Hepatic stellate cell (primary cell): ENCODE results near the gene HAVCR2.
"Not testable (repeated sequence)": the region's sequence is repeated elsewhere in the genome, so short reads cannot be mapped to it uniquely, and the experiment has no call there.

Source experiments
- DNase-seq: peaks from one replicate; pipeline ENCODE4 v3.0.0; 2011; ENCODE audit warnings: low spot score

HAVCR2 gene

GRCh38 chr5:157088342-157088990, 20.4 kb downstream of the HAVCR2 start:
- no peak for DNase-seq

DNA sequence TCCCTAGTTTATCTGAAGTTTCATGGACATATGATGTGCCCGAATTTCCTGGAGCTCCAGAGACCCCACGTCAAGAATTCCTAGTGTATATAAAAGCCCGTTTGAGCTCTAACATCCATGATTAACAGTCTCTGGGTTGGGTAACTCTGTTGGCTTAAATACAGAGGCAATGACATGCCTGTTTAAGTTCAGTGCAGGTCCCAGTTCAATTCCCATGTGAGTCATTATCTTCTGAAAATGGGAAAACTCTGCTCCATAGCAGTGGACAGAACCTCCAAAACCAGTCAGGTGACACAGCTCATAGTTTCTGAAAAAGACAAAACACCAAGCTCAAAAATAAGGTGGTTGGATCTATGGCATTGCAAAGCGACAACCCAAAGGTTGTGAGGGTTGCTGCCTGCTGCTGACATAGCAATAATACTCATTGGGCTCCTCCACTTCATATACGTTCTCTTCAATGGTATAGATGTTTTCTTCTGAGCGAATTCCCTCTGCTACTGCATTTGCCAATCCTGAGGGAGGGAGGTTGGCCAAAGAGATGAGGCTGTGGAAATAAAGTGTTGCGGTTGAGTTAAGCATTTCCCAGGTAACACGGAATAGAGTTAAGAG, 22.0 kb downstream of the HAVCR2 start:
- no peak for DNase-seq

DNA sequence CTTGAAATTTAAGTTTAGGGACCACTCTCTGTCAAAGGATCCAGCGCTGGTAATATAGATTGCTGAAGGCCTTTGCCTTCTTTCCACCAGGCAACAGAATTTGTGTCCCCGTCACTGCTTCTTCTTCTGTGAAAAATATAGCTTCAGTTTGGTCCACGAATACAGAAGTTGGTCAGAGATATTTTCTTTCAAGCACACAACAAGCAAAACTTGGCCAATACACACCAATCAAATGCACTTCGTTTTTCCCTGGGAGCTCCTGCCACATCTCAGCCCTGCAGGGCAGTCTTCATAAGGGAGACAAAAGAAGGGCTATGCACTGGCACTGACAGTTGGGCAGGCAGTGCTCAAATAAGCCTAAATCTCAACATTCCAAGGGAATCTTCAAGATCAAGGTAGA, 22.9 kb downstream of the HAVCR2 start:
- no peak for DNase-seq

DNA sequence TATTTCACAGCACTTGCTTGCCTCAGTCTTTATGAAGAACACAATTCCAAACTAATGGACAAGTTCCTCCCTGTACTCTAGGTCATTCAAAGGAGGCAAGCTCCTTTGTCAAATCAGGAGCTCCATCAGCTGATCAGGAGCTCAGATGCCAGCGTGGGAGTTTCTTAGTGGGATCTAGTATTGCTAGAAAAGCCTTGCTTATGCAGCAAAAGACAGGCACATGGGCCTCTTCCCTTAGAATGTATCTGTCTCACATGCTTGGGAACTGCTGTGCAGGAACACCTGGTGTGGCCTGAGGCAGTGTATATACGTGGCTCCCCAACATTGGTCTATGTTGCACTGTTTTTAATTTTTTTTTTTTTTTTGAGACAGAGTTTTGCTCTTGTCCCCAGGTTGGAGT, 28.6 kb downstream of the HAVCR2 start:
- no peak for DNase-seq

GRCh38 chr5:157076558-157076957, 32.3 kb downstream of the HAVCR2 start:
- DNase-seq, result no peak

DNA sequence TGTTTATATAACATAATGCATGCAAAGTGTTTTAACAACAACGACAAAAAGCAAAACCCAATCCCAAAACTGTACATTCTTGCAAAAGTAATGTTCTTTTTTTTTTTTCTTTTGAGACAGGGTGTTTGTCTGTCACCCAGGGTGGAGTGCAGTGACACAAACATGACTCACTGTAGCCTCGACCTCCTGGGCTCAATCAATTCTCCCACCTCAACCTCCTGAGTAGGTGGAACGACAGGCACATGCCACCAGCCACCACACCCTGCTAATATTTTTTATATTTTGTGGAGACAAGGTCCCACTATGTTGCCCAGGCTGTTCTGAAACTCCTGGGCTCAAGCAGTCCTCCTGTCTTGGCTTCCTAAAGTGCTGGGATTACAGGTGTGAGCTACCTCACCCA, 36.3 kb downstream of the HAVCR2 start:
- DNase-seq, result no peak

DNA sequence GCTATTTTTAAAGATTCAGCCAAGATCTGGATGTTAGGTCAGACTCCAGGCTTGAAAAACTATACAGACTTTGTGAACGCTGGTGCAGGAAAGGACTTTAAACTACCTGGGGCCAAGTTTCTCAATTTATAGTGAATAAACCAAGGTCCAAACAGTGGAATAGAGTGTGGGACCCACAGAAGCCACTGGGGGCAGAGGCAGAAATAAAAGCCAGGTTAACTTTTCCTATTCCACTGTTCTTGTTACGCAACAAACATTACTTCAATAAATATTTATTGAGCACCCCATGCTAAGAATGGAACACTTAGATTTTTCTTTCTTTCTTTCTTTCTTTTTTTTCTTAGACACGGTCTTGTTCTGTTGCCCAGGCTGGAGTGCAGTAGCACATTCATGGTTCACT, 38.9 kb downstream of the HAVCR2 start:
- DNase-seq, result no peak

DNA sequence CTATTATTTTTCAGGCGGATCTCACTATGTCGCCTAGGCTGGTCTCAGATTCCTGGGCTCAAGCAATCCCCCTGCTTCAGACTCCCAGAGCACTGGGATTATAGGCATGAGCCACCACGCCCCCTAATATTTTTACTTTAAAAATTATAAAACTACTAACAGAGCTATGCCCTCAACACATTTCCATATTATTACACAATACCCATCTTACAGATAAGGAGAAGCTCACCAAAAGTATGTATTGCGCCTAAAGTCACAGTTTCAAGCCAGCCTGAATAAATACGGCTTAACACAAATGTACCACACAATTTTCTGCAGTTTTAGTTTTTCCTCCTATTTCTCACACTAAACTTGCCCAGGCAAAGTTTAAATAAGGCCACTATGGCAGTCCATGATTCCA, 40.1 kb downstream of the HAVCR2 start:
- no peak for DNase-seq

DNA sequence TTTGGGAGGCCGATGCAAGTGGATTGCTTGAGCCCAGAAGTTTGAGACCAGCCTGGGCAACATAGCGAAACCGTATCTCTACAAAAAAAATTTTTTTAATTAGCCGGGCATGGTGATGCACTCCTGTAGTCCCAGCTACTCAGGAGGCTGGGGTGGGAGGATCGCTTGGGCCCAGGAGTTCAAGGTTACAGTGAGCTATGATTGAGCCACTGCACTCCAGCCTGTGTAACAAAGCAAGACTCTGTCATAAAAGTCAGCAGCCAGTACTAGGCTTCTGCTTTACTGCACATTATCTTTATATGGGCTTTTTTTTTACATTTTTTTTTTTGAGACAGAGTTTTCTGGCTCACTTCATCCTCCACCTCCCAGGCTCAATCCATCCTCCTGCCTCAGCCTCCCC, 40.5 kb downstream of the HAVCR2 start:
- no peak for DNase-seq

GRCh38 chr5:157067005-157067404, 41.8 kb downstream of the HAVCR2 start:
- DNase-seq, result no peak

DNA sequence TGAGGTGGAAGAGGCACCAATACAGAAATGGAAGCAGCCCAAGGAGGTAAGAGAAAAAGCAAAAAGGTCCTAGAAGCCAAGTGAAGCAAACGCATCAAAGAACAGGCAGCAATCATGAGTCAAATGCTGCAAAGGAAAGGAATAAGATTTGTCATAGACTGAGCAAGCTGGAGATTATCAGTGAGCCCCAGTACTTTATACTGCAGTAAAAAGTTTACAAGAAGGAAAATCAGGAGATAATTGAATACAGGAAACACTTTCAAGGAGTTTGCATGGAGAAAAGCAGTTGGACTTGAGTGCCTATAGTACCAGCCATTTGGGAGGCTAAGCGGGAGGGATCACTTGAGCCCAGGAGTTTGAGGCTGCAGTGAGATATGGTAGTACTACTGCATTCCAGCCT, 42.8 kb downstream of the HAVCR2 start:
- no peak for DNase-seq

DNA sequence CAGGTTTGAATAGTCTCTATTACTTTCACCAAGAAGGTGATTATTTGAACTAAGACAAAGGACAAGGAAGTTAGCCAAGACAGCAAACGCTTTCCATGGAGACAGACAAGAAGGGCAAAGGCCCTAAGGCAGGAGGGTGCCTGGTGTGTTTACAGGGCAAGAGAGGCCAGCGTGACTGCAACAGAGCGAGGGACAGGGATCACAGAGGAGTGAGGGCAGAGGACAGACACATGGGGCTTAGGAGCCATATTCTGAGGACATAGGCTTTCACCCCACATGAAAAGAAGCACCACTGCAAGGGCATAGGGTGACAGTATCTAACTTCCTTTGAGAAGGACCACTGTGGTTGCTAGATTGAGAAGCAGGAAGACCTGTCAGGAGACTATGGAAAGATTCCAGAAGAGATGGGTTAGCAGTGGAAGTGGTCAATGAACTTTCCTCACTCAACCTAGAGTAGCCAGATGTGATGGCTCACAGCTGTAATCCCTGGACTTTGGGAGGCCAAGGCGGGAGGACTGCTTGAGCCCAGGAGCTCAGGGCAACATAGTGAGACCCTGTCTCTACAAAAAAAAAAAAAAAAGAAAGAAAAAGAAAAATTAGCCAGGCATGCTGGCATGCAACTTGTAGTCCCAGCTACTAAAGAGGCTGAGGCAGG, 44.9 kb downstream of the HAVCR2 start:
- no peak for DNase-seq

DNA sequence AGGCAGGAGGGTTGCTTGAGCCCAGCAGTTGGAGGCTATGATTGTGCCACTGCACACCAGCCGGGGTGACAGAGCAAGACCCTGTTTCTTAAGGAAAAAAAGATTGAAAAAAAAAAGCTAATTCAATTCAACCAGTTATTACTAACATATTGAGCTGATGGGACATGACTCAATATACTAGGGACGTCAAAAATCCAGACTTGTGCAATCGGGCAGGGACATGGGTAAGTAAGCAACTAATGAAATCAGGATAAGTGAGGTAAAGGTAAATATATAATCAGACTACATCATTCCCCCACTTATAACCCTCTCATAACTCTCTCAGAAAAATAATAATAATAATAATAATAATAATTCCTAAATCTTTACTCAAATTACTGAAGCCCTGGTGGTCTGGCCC, 49.0 kb downstream of the HAVCR2 start:
- DNase-seq, result no peak

DNA sequence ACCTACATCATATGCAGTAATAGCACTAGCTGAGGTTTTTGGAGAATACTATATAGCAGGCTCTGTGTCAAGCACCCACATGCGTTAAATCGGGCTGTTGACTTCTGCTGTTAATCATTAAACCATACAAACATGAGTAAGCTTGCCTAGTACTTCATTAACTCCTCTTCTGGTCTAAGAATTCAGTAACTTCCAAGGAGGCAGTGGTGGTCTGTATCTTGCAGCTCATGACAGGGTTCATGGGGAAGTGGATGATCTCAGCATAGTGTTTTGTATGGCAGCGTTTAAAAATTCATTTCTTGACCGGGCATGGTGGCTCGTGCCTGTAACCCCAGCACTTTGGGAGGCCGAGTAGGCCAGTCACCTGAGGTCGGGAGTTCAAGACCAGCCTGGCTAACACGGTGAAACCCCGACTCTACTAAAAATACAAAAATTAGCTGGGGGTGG, 49.7 kb downstream of the HAVCR2 start, which contains the start of gene HAVCR1:
Gene HAVCR1 (minus strand): TSS at position 24 of the 447 bp plus-strand sequence. CDS start 1,173 bp downstream, outside the sequence.
- DNase-seq, result no peak

GRCh38 chr5:157057459-157058370, 51.1 kb downstream of the HAVCR2 start:
- DNase-seq, result no peak

DNA sequence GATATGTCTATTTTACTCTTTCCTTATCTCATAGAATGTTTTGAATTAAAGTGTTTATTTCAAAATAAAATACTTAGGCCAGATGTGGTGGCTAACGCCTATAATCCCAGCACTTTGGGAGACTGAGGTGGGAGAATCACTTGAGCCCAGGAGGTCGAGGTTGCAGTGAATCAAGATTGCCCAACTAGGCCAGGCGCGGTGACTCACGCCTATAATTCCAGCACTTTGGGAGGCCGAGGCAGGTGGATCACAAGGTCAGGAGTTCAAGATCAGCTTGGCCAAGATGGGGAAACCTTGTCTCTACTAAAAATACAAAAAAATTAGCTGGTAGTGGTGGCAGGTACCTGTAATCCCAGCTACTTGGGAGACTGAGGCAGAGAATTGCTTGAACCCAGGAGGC, 52.0 kb downstream of the HAVCR2 start:
- not testable (repeated sequence) for DNase-seq

GRCh38 chr5:157051604-157052245, 57.1 kb downstream of the HAVCR2 start:
- no peak for DNase-seq

GRCh38 chr5:157050050-157050449, 58.8 kb downstream of the HAVCR2 start:
- no peak for DNase-seq

DNA sequence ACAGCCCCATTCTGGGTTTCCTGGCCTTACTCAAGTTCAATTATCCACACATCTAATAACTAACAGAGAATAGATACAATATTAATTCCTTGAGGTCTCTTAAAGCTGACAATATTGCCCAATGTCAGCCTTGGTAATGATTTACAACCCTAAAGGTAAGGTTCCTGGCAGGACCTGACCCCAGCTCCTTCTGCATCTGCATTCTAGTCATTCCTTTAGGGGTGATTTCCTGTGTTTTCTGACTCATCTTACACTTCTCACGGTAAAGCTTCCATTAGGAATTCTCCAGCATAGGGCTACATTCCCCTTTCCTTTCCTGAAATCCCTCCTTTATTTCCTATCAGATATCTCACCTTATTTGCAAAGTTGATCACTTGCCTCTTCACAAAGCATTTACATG, 59.2 kb downstream of the HAVCR2 start:
- no peak for DNase-seq

- no peak for DNase-seq
Observed at GRCh38 chr5:157047898-157048297, 60.9 kb downstream of the HAVCR2 start.

- not testable (repeated sequence) for DNase-seq
Observed at GRCh38 chr5:157047016-157047415, 61.8 kb downstream of the HAVCR2 start.

DNA sequence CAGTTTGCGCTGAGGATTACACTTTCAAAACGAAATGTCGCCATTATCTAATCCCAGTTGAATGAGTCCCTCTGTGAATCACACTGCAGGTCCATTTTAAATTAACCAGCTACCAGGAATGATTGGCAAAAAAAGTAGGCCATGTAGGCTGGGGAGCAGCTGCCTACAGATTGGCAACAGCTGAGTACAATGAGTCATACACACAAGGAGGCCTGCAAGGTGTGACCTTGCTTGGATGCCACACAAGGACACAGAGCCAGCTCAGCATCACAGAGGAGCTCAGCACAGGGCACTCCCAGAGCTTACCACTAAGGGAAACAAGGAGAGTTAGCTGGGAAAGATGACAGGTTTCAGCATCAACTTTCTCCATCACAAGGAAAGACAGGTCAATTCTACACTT, 62.8 kb downstream of the HAVCR2 start:
- no peak for DNase-seq
